Spleen (tissue), 11 donors: Measurements from ENCODE around the gene HPSE2. TPM values are rescaled to one million over a fixed set of nuclear protein-coding genes. Genes with fewer than 3 reads are reported as not detected.
A peak's percentile ranks its signal among the peaks of the same experiment; 100 is the strongest.

Experiments used
- DNase-seq: peaks from one replicate; pipeline ENCODE4 v3.0.0-alpha.2; 2020
- H3K27ac ChIP-seq, 8 donors: fragments of 200-600 bp; sonication (generic) in 7 of 8; 1 replicate in 4 of 8; 2 replicates in 4 of 8; pipeline versions ENCODE4 v1.5.0 to v1.8.0; 2016 to 2021; ENCODE audit warnings: inconsistent platforms in 4 of 8, mild to moderate bottlenecking in 4 of 8, moderate library complexity in 1 of 8
- H3K27me3 ChIP-seq, 7 donors: fragments of 200-600 bp; sonication (generic) in 6 of 7; replicated peaks in 1 of 7; 1 replicate in 4 of 7; 2 replicates in 3 of 7; pipeline versions ENCODE4 v1.5.0 to v1.8.0; 2016 to 2021; ENCODE audit warnings: inconsistent platforms in 3 of 7, mild to moderate bottlenecking in 1 of 7
- H3K36me3 ChIP-seq, 6 donors: fragments of 200-600 bp; sonication (generic) in 5 of 6; 1 replicate in 4 of 6; 2 replicates in 2 of 6; pipeline versions ENCODE4 v1.5.0 to v1.8.0; 2016 to 2021; ENCODE audit warnings: inconsistent platforms in 2 of 6
- H3K4me1 ChIP-seq, 6 donors: fragments of 200-600 bp; sonication (generic) in 5 of 6; 1 replicate in 3 of 6; 2 replicates in 3 of 6; pipeline versions ENCODE4 v1.5.0 to v1.8.0; 2016 to 2021; ENCODE audit warnings: inconsistent platforms in 3 of 6
- H3K4me3 ChIP-seq, 8 donors: fragments of 200-600 bp; sonication (generic) in 7 of 8; 1 replicate in 4 of 8; 2 replicates in 4 of 8; pipeline versions ENCODE4 v1.5.0 to v1.8.0; 2016 to 2021; ENCODE audit warnings: inconsistent platforms in 4 of 8, mild to moderate bottlenecking in 4 of 8, moderate library complexity in 2 of 8
- H3K9me3 ChIP-seq, 8 donors: fragments of 200-600 bp; sonication (generic) in 7 of 8; 1 replicate in 4 of 8; 2 replicates in 4 of 8; pipeline versions ENCODE4 v1.5.0 to v1.8.0; 2016 to 2021; ENCODE audit warnings: inconsistent platforms in 4 of 8
- POLR2A ChIP-seq, 3 donors: fragments of 450-650 bp; IDR thresholded peaks; one replicate each; pipeline ENCODE4 v1.5.1; 2017; ENCODE audit warnings: antibody characterized with exemption in 3 of 3, mild to moderate bottlenecking in 1 of 3
- POLR2AphosphoS5 ChIP-seq, 3 donors: sonication (generic); formaldehyde crosslinking; IDR thresholded peaks; one replicate each; pipeline ENCODE4 v1.5.1; 2017; ENCODE audit warnings: antibody characterized with exemption in 3 of 3
- WGBS, 5 donors: extraction: QIAGEN DNeasy Blood & Tissue Kit in 3 of 5; methylation state at CpG; one replicate each; pipeline versions ENCODE4 v1.1.5 to v1.1.7; 2013 to 2018; 5-methylcytosine and 5-hydroxymethylcytosine counted together
- intact Hi-C: fragments of 100-400 bp; cut with DNase I; formaldehyde crosslinking; loops from one replicate; pipeline ENCODE4 v1.15.0; 2023; ENCODE audit warnings: low total_unique reads
- polyA plus RNA-seq, 3 donors: library from polyadenylated mRNA; stranded (reverse); fragments of 200-250 nt; gene quantifications; one replicate each; pipeline ENCODE4 v1.2.1, GENCODE V29; 2013
- total RNA-seq, 7 donors: library from RNA; depleted of rRNA in 3 of 7; stranded (reverse); fragments of >200 nt in 3 of 7; fragmentation: NEBNext Ultra II Directional in 4 of 7; extraction: Animal tissue kit (Norgen Biotek cat#: 25700) in 4 of 7; gene quantifications; one replicate each; pipeline versions ENCODE4 v1.1.0 to v1.2.1, GENCODE V29; 2016 to 2021
- TF ChIP-seq, protein P1 (sequence below), 11 experiments: fragments of 200-600 bp in 7 of 11; fragments of 450-650 bp in 4 of 11; sonication (generic) in 4 of 11; IDR thresholded peaks in 8 of 11; conservative IDR thresholded peaks in 3 of 11; 1 replicate in 7 of 11; 2 replicates in 4 of 11; pipeline versions ENCODE4 v1.4.0 to v1.8.0; 2016 to 2021; ENCODE audit warnings: antibody characterized with exemption in 11 of 11, inconsistent platforms in 4 of 11, mild to moderate bottlenecking in 1 of 11
- donor health status: healthy with polysubstance abuse.
- donor health status: DM: no; HTN: no; CAD: no; lungs with moderate emphysema.
- donor health status: DM: no; HTN: no; CAD: no.
- donor health status: Bipolar disorder and iron deficiency.
- donor health status: healthy.
- donor health status: DM: no; HTN: no; CAD: no.
- donor health status: DM: yes; HTN: yes; CAD: no.

The HPSE2 gene
- total and polyA plus RNA-seq, 10 donors = 0.02 to 0.64 (median 0.03) TPM; not detected in 5

DNA sequence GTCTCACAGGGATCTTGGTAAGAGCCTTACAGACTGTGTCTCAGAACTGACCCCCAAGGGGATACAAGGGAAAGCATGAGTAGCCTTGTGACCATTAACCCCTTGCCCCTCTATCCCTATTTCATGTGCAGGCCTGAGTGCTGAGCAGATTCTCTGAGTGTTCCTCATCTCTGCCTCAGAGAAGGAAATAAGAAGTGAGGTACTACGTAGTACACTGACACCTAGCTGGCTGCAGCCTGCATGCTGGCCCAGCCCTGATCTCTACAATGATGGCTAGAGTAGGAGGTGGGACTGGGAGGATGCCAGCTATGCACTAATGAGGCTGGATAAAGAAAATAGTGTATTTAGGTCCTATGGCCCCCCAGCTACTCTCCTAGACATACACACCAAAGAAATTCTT lies 614.0 kb downstream of the HPSE2 start:
- no peaks in the 10 kb centered on the region for H3K9me3 ChIP-seq
- H3K4me1 ChIP-seq = no peaks in the 10 kb centered on the region
- intact Hi-C loops = no loop called here
- no peak overlapping the region for H3K4me3 ChIP-seq
- DNase-seq = no peak
- no peak overlapping the region for H3K27ac ChIP-seq
- 68 to 88% (median 72%) methylated on average over 1 of the region's 1 CpG for WGBS, 5 donors
- TF ChIP-seq, protein P1, sequence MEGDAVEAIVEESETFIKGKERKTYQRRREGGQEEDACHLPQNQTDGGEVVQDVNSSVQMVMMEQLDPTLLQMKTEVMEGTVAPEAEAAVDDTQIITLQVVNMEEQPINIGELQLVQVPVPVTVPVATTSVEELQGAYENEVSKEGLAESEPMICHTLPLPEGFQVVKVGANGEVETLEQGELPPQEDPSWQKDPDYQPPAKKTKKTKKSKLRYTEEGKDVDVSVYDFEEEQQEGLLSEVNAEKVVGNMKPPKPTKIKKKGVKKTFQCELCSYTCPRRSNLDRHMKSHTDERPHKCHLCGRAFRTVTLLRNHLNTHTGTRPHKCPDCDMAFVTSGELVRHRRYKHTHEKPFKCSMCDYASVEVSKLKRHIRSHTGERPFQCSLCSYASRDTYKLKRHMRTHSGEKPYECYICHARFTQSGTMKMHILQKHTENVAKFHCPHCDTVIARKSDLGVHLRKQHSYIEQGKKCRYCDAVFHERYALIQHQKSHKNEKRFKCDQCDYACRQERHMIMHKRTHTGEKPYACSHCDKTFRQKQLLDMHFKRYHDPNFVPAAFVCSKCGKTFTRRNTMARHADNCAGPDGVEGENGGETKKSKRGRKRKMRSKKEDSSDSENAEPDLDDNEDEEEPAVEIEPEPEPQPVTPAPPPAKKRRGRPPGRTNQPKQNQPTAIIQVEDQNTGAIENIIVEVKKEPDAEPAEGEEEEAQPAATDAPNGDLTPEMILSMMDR (IDR thresholded peaks at IDR 0.05 in 8 of 11, conservative IDR thresholded peaks at IDR 0.05 in 3 of 11) = no peak
- no peak for TF ChIP-seq POLR2AphosphoS5 (IDR thresholded peaks at IDR 0.05)
- no peak for TF ChIP-seq POLR2A (IDR thresholded peaks at IDR 0.05)
- peaks cover 0 to 2% (median 0%) of the 10 kb centered on the region in 7 donors for H3K27me3 ChIP-seq
- no peaks in the 10 kb centered on the region for H3K36me3 ChIP-seq

DNA sequence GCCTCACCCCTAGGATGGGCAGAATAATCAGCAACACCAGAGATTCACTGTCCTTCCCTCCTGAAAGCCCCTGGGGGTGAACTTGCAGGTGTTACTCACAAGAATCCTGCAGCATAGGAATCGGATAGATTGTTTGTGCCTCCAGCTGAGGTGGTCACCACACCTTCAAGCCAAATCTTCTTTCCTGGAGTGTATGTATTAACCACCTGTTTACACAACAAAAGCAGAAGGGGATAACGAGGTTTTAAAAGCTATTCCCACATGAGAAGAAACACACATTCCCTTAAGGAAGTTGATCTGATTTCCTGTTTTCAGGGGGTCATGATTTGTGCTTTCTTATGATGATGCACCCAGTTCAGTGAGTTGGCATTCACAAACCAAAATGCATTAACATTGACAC lies 615.1 kb downstream of the HPSE2 start:
- Histone ChIP-seq H3K36me3 (no peaks in the 10 kb centered on the region), H3K27me3 (no peaks in the 10 kb centered on the region), H3K4me3 (no peak overlapping the region), H3K9me3 (no peaks in the 10 kb centered on the region), H3K4me1 (no peaks in the 10 kb centered on the region), H3K27ac (no peak overlapping the region)
- intact Hi-C loops = no loop called here
- 40 to 60% (median 49%) methylated on average over 2 of the region's 2 CpGs for WGBS, 5 donors
- no peak for DNase-seq
- no peak for TF ChIP-seq POLR2AphosphoS5 (IDR thresholded peaks at IDR 0.05)
- TF ChIP-seq POLR2A (IDR thresholded peaks at IDR 0.05) = no peak
- TF ChIP-seq, protein P1 (IDR thresholded peaks at IDR 0.05 in 8 of 11, conservative IDR thresholded peaks at IDR 0.05 in 3 of 11) = no peak

DNA sequence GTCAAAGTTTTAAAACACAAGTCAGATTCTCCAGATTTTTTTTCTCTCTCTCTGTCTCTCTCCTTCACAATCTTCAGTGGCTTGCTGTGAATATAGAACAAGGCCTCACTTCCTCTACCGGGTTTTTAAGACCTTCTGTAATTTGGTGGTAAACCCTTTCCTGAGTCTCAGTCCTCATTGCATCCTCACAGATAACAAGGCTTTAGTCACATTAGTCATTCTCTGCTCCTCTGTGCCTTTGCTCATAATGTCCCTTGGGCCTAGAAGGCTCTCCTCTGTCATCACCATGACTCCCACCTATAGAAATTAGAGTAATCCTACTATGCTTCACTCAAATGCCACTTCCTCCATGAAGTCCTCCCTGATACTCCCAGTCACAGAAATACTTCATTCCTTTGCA lies 616.2 kb downstream of the HPSE2 start:
- Histone ChIP-seq H3K9me3 (no peaks in the 10 kb centered on the region), H3K4me3 (no peak overlapping the region), H3K27me3 (no peaks in the 10 kb centered on the region), H3K4me1 (no peaks in the 10 kb centered on the region), H3K27ac (peak overlapping the region in 1 of 8 donors; percentile 8), H3K36me3 (no peaks in the 10 kb centered on the region)
- DNase-seq = no peak
- TF ChIP-seq, protein P1 (IDR thresholded peaks at IDR 0.05 in 8 of 11, conservative IDR thresholded peaks at IDR 0.05 in 3 of 11) = no peak
- TF ChIP-seq POLR2A (IDR thresholded peaks at IDR 0.05) (no peak), POLR2AphosphoS5 (IDR thresholded peaks at IDR 0.05) (no peak)
- 13 to 25% (median 18%) methylated on average over 1 of the region's 1 CpG for WGBS, 5 donors
- intact Hi-C loops = no loop called here

DNA sequence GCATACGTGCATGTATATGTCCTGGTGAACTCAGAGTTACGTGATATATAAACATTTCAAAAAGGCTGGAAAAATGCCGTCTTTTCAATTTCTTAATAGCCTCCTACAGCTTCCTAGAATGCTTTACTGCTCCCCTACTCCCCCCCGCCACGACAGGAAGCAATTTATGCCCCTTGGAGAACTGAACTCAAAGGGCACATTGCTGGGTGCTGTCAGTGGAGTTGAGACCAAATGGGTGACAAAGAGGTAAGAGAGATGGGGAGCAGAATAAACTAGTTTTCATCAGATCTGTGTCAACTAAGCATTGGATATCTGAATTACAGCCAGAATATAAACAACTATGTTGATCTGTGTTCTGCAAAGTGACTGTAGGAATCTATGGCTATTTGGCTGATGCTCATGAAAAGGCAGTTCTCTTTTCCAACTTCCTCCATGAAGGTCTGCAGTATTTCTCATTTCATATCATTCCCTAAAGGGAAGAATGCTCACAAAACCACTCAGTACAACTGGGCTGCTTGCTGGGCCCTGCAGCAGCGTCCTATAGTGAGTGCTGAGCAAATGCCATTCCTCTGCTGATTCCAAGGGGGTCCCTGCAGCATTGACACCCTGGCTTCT lies 617.6 kb downstream of the HPSE2 start:
- TF ChIP-seq, protein P1 (IDR thresholded peaks at IDR 0.05 in 8 of 11, conservative IDR thresholded peaks at IDR 0.05 in 3 of 11) = no peak
- TF ChIP-seq POLR2AphosphoS5 (IDR thresholded peaks at IDR 0.05) (no peak), POLR2A (IDR thresholded peaks at IDR 0.05) (no peak)
- H3K9me3 ChIP-seq = no peaks in the 10 kb centered on the region
- no peaks in the 10 kb centered on the region for H3K27me3 ChIP-seq
- H3K4me1 ChIP-seq = no peaks in the 10 kb centered on the region
- no peak for DNase-seq
- H3K36me3 ChIP-seq = no peaks in the 10 kb centered on the region
- no peak overlapping the region for H3K27ac ChIP-seq
- WGBS, 5 donors = 63 to 74% (median 70%) methylated on average over 6 of the region's 6 CpGs
- intact Hi-C loops = no loop called here
- no peak overlapping the region for H3K4me3 ChIP-seq
